HG02884 (cell line): Measurements from ENCODE around the gene FUT7.
A peak's percentile ranks its signal among the peaks of the same experiment; 100 is the strongest.

ENCODE experiments used
- ATAC-seq: cut with Tn5 transposase; IDR thresholded peaks from one replicate; pipeline ENCODE4 v1.9.1; 2021; ENCODE audit warnings: mild to moderate bottlenecking, moderate library complexity; ENCODE audit not compliant: unreplicated experiment

Gene FUT7, protein sequence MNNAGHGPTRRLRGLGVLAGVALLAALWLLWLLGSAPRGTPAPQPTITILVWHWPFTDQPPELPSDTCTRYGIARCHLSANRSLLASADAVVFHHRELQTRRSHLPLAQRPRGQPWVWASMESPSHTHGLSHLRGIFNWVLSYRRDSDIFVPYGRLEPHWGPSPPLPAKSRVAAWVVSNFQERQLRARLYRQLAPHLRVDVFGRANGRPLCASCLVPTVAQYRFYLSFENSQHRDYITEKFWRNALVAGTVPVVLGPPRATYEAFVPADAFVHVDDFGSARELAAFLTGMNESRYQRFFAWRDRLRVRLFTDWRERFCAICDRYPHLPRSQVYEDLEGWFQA

GRCh38 chr9:137031904-137032640 lies at the start of gene FUT7:
Gene FUT7 (minus strand): TSS chr9:137032088. CDS start chr9:137031991, 97 bp downstream.
- no peak for ATAC-seq

GRCh38 chr9:137080260-137081122 lies 48.6 kb upstream of the FUT7 start:
- no peak for ATAC-seq

GRCh38 chr9:137079401-137079787 lies 47.5 kb upstream of the FUT7 start:
- no peak for ATAC-seq

GRCh38 chr9:137078701-137079400 lies 47.0 kb upstream of the FUT7 start:
- ATAC-seq, result no peak

DNA sequence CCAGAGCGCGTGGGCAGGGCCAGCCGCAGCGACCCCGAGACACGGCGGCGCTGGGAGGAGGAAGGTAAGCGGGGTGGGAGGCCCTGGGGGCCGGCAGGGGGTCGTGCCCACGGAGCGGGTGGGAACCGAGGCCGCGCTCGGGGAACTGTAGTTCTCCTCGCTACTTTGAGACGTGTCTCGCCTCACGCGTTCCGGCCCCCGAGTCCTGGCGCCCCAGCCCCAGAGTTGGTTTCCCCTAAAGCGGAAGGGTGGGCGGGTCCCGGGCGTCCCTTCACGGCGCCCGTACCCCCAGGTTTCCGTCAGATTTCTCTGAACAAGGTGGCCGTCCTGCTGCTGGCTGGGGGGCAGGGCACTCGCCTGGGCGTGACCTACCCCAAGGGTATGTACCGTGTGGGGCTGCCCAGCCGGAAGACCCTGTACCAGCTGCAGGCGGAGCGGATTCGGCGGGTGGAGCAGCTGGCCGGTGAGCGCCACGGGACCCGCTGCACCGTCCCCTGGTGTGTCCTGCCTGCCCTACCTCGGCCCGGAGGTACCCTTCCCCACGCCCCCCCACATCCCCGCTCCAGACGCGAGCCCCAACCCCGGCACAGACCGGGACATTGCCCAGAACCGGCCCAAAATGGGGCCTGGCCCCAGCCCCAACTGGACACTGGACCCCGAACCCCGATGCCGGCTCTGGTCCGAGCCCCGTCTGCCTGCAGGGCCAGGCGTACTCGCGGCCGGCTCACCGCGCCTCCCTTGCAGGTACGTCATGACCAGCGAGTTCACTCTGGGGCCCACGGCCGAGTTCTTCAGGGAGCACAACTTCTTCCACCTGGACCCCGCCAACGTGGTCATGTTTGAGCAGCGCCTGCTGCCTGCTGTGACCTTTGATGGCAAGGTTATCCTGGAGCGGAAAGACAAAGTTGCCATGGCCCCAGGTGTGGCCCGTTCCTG lies 46.1 kb upstream of the FUT7 start:
- ATAC-seq, result no peak

DNA sequence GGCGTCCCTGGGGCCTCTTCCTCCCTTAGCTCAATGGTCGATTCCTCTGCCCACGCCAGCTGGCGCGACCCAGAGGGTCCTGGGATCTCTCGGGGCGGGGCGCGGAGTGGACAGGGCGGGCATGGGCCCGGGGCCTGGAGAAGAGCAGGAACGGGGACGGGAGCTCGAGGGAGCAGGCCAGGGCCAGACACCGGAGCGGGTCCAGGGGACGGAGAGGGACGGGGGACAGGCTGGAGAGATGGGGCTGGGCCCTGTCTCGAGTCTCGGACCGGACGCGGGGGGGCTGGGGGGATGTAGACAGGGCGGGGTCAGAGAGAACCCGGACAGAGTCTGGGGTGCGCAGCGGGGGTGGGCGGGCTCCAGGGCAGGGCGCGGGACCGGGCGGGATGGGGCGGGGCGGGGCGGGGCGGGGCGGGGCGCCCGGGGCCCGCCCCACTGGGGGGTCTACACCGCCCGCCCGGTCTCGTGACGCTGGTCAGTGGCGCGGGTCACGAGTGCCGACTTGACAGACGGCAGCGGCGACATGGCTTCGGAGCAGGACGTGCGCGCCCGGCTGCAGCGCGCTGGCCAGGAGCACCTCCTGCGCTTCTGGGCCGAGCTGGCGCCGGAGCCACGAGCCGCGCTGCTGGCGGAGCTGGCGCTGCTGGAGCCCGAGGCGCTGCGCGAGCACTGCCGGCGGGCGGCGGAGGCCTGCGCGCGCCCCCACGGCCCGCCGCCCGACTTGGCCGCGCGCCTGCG lies 45.3 kb upstream of the FUT7 start, which contains the start of gene UAP1L1:
UAP1L1 (plus strand) TSS at position 508 of the 738 bp plus-strand sequence; CDS start at position 524, 16 bp downstream.
- no peak for ATAC-seq

GRCh38 chr9:137076636-137077009 lies 44.7 kb upstream of the FUT7 start:
- ATAC-seq, result no peak

GRCh38 chr9:137075275-137075775 lies 43.4 kb upstream of the FUT7 start:
- ATAC-seq, result no peak

DNA sequence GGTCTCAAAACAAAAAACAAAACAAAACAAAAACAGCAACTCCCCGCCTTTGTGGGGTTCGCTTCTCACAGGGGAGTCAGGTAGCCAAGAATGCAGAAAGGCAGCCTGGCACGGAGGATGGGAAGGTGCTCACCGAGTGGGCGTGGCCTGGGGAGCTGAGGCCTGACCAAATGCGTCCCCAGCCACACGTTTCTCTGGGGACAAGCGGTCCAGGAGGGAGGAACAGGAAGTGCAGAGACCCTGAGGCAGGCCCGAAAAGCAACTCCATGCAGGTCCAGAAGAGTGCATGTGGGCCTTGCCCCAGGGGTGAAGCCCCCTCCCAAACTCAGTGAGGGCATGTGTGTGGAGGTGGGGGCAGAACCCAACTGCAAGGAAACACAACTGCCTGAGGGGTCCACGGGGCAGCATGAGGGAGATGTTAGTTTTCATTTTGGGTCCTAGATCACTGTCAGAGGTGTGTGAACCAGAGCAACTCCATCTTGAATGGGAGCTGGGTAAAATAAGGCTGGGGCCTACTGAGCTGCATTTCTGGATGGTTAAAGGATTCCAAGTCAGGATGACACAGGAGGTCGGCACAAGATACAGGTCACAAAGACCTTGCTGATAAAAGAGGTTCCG lies 42.9 kb upstream of the FUT7 start:
- ATAC-seq, result no peak

DNA sequence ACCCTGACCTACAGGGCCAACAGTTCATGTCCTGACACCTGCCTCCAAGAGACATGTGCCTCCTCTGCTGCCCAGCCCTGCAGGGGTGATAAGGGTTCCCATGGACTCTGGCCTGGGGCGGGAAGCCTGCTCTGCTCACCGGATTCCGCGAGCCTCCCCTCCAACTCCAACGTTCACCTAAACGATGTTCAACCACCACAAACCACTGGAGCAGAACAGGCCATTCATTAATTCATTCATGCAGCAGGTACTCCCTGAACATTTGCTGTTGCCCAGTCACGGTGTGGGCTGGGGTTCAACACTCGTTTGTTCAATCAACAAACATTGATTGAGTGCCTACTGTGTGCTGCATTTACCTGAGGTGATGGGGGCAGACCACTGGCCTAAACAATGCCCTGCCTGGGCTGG lies 42.1 kb upstream of the FUT7 start:
- no peak for ATAC-seq

- ATAC-seq, result no peak
Observed at GRCh38 chr9:137071282-137071681, 39.4 kb upstream of the FUT7 start.

GRCh38 chr9:137070906-137071275 lies 39.0 kb upstream of the FUT7 start:
- ATAC-seq, result no peak

DNA sequence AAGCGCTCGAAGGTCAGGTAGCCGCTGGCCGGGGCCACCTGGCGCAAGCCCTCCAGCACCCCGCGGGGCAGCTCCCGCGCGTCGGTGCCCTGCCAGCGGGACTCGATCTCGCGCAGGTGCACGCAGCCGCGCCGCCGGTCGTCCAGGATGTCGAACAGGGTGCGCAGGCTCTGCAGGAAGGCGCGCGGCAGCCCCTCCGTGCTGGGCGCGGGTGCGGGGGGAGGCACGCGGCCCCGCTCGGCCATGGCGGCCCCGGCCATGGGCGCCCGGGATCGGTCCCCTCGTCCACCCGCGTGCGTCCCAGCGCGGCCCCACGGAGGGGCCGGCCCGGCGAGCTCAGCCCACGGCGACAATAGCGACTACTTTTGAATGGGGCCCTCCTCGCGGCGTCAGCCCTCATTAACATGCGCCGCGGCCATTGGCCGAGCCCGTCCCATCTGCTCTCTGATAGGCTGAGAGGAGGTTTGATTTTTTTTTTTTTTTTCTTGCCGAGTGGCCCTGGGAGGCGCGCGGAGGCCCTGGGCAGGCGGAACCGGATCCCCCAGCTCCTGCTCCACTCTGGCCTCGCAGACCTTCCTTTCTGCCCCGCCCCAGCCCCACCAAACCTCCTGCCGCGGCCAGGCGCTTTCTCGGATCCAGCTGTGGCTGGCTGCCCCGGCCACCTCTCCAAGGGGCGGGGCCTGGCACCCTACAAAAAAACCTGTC lies 38.5 kb upstream of the FUT7 start, which contains the start of gene SAPCD2:
SAPCD2 (minus strand) TSS at position 357 of the 705 bp plus-strand sequence; CDS start at position 260, 97 bp downstream.
- peak; percentile 61 for ATAC-seq

DNA sequence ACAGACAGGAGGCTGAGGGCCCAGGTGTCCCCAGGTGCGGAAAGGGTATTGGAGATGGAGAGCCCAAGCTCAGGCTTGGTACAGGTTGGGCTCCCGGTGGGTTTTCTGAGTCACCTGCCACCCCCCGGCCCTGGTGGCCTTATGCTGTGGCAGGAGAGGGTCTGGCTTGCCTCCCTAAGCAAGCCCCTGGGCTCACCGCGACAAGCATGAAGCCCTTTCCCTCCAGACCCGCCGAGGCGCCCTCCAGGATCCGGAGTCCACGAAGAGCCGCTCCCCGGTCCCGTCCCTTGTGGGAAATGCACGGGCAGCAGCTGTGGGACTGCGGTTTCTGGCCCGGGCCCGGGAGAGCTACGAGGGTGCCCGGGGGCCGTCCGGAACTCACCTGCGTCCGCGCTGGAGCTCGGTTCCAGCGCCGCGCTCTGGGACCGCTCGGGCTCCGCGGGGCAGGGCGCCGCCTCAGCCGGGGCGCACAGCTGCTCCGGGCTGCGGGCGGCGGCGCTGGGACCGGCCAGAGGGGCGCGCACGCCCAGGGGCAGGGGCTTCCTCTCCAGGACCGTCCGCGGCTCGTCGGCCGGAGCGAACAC lies 37.7 kb upstream of the FUT7 start:
- no peak for ATAC-seq

- no peak for ATAC-seq
Observed at GRCh38 chr9:137068539-137069507, 36.9 kb upstream of the FUT7 start.
